ENCODE results near the gene GDF15. TPM values are rescaled to one million over a fixed set of nuclear protein-coding genes. Genes with fewer than 3 reads are reported as not detected.
"Not testable (repeated sequence)": the region's sequence is repeated elsewhere in the genome, so short reads cannot be mapped to it uniquely, and the experiment has no call there.

Gene GDF15, protein sequence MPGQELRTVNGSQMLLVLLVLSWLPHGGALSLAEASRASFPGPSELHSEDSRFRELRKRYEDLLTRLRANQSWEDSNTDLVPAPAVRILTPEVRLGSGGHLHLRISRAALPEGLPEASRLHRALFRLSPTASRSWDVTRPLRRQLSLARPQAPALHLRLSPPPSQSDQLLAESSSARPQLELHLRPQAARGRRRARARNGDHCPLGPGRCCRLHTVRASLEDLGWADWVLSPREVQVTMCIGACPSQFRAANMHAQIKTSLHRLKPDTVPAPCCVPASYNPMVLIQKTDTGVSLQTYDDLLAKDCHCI
- 0.30 and 1.4 TPM in 2 replicates for total RNA-seq (2014; rRNA removed; shearing (Covaris generic))

DNA sequence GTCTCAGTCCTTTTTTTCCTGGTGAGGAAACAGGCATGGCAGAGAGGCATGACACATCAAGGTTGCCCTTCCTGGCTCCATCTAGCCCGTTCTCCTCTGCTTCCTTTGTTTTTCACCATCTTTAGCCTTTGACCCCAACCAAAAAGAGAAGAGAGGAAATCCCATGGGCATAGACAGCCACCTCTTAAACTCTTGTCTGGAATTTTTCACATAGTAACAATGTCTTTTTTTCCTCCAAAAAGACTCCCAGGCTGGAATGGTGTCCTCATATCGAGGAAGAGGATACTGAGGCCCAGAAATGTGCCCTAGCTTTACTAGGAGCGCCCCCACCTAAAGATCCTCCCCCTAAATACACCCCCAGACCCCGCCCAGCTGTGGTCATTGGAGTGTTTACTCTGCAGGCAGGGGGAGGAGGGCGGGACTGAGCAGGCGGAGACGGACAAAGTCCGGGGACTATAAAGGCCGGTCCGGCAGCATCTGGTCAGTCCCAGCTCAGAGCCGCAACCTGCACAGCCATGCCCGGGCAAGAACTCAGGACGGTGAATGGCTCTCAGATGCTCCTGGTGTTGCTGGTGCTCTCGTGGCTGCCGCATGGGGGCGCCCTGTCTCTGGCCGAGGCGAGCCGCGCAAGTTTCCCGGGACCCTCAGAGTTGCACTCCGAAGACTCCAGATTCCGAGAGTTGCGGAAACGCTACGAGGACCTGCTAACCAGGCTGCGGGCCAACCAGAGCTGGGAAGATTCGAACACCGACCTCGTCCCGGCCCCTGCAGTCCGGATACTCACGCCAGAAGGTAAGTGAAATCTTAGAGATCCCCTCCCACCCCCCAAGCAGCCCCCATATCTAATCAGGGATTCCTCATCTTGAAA is at the start of gene GDF15:
GDF15 (plus strand) TSS at position 484 of the 868 bp plus-strand sequence; CDS start at position 516, 32 bp downstream.
- Histone ChIP-seq H3K27me3 (ENCODE audit: control insufficient read depth, insufficient read depth, low read length) (peaks cover 6% of the 10 kb centered on the region; the same call in 1 of the 2 replicates), H3K36me3 (replicated peaks; ENCODE audit: control insufficient read depth, insufficient read depth, low read length) (no peaks in the 10 kb centered on the region), H3K4me3 (ENCODE audit: insufficient read depth, low read depth, low read length) (peak within 1 kb of the TSS; percentile 32; the same call in 1 of the 2 replicates)
- DNase-seq = peak; percentile 95

DNA sequence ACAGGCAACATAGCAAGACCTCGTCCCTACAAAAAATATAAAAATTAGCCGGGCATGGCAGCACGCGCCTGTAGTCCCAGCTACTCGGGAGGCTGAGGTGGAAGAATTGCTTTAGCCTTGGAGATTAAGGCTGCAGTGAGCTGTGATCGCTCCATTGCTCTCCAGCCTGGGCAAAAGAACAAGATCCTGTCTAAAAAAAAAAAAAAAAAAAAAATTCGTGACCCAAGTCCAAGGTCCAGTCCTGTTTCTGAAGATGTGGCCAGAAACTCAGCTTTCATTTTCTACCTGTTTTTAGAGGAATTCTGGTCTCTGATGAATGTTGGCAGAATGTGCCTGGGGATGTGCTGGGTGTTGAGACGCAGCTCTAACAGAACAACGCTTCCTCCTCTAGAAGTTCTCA is 47.4 kb upstream of the GDF15 start:
- Histone ChIP-seq H3K27me3 (ENCODE audit: control insufficient read depth, insufficient read depth, low read length) (no peaks in the 10 kb centered on the region), H3K4me3 (ENCODE audit: insufficient read depth, low read depth, low read length) (no peak overlapping the region), H3K36me3 (replicated peaks; ENCODE audit: control insufficient read depth, insufficient read depth, low read length) (no peaks in the 10 kb centered on the region)
- peak; percentile 6 for DNase-seq

DNA sequence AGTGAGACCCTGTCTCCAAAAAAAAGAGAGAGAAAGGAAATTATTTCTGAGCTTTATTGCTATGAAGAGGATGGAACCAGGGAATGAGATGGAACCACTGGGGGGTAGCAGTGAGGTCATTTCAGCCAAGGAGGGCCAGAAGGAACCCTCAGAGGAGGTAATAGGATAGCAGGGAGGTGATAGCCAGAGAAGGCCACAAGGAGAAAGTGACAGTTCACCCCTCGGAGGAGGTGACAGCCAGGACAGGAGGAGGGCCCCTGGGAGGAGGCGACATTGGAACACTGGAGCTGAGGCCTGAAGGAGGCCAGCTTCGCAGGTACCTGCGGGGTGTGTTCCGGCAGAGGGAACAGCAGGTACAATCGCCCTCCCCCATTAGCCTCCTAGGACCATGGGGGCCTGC is 46.2 kb upstream of the GDF15 start:
- peak; percentile 77 for DNase-seq
- no peaks in the 10 kb centered on the region for H3K27me3 ChIP-seq (ENCODE audit: control insufficient read depth, insufficient read depth, low read length)
- H3K36me3 ChIP-seq (replicated peaks; ENCODE audit: control insufficient read depth, insufficient read depth, low read length) = no peaks in the 10 kb centered on the region
- H3K4me3 ChIP-seq (ENCODE audit: insufficient read depth, low read depth, low read length) = no peak overlapping the region

DNA sequence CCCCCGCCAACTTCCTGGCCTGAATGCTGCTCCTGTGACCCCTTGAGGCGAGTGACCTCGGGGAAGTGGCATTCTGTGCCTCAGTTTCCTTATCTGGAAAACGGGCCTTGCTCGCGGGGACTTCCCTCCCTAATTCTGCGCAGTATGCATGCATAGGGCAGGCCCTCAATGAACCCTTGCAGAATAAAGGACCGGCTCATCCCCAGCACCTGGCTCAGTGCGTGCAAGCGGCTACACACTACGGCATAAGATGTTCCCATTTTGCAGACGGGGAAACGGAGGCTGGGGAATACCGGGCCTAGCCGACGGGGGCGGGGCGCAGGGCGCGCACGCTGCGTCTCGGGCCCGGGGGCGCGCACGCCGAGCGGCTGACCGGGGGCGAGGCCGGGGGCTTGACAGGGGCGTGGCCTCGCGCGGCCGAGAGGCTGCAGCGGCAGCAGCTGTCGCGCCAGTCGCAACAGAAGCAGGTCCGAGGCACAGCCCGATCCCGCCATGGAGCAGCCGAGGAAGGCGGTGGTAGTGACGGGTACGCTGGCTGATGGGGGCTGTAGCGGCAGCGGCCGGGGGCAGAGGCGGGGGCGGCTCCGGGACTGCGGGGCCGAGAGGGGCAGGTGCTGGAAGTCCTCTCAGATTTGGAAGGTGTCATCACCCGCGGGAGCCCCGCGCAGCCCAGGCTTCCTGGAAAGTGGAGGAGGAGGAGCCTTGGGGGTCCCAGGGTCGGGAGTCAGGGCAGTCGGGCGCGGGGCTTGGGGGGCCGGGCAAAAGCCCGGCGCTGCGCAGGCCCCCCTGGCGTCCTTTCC is 45.6 kb upstream of the GDF15 start, which contains the start of gene PGPEP1:
PGPEP1 (plus strand) TSS at position 409 of the 800 bp plus-strand sequence; CDS start at position 493, 84 bp downstream.
- Histone ChIP-seq H3K27me3 (ENCODE audit: control insufficient read depth, insufficient read depth, low read length) (no peaks in the 10 kb centered on the region), H3K36me3 (replicated peaks; ENCODE audit: control insufficient read depth, insufficient read depth, low read length) (no peaks in the 10 kb centered on the region), H3K4me3 (ENCODE audit: insufficient read depth, low read depth, low read length) (peak within 1 kb of the TSS; percentile 81)
- DNase-seq = peak; percentile 97

DNA sequence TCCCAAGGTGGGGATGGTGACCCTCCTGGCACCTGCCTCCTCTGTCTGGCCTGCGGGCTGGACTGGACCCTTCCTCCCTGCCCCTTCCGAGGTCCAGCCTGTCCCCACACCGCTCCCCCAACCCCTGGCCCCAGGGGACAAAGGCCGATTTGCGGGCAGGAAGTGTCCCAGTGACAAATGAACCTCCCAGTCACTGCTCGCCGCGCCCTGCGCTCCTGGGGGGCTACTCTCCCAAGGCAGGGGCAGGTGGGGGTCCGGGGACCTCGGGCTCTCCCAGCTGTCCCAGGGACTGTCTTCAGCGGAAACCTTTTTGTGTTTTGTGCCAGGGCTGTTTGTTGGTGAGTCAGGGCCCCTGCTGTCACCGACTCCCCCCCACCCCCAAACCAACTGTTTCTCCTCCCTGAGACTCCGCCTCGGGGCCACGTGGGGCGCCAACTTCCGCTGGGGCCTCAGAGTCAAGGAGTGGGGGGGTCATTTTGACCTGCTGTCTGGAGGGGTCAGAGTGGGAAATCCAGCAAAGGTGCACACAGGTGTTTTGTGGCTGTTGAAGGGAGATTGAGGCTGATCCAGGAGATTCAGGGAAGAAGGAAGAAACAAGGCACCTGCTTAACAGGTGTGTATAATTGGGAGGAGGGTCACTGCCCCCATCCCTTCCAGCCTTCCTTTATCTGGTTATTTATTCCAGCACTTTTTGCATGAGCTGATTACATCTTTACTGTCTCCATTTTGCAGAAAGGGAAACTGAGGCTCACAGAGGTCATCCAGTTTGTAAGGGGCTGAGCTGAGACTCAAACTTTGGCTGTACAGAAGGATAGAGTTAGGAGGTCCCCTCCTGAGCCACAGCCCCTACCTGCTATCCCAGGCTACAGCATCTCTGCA is 44.7 kb upstream of the GDF15 start:
- no peaks in the 10 kb centered on the region for H3K36me3 ChIP-seq (replicated peaks; ENCODE audit: control insufficient read depth, insufficient read depth, low read length)
- H3K4me3 ChIP-seq (ENCODE audit: insufficient read depth, low read depth, low read length) = peak overlapping the region; percentile 81
- no peaks in the 10 kb centered on the region for H3K27me3 ChIP-seq (ENCODE audit: control insufficient read depth, insufficient read depth, low read length)
- DNase-seq = peak; percentile 84

DNA sequence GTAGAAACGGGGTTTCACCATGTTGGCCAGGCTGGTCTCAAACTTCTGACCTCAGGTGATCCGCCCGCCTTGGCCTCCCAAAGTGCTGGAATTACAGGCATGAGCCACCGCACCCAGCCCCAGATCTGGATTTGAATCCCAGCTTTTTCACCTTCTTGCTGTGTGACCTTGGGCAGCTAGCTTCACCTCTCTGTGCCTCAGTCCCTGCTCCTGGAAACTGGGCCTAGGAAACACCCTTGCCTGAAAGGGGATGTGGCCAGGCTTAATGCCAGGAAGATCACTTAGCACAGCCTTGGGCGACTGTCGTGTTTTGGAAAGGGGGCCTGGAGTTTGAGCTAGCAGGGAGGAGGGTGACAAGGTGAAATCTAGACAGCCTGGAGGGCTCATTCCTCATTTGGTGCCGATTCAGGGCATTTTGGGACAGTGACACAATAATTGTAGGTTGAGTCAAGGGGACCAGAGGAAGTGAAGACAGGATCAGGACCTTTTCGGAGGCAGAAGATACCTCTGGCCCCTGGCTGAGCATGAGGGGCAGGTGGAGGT is 43.8 kb upstream of the GDF15 start:
- DNase-seq = no peak
- no peaks in the 10 kb centered on the region for H3K27me3 ChIP-seq (ENCODE audit: control insufficient read depth, insufficient read depth, low read length)
- no peaks in the 10 kb centered on the region for H3K36me3 ChIP-seq (replicated peaks; ENCODE audit: control insufficient read depth, insufficient read depth, low read length)
- no peak overlapping the region for H3K4me3 ChIP-seq (ENCODE audit: insufficient read depth, low read depth, low read length)

DNA sequence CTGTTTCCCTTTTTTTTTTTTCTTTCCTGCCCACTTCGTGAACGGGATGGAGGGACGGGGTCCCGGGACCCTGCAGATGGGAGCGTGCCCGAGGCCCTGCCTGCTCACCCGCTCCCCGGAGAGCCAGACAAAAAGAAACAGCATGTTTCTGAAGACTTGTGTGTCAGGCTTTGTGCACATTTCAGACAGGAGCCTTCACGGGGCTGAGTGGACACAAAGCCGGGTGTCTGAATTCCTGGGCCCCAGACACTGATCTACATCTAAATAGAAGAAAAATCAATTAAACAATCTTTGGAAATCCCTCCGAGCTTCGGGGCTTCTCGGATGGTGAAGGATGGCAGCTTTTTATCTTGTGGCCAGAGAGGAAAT is 41.4 kb upstream of the GDF15 start:
- no peak for DNase-seq
- H3K4me3 ChIP-seq (ENCODE audit: insufficient read depth, low read depth, low read length) = no peak overlapping the region

DNA sequence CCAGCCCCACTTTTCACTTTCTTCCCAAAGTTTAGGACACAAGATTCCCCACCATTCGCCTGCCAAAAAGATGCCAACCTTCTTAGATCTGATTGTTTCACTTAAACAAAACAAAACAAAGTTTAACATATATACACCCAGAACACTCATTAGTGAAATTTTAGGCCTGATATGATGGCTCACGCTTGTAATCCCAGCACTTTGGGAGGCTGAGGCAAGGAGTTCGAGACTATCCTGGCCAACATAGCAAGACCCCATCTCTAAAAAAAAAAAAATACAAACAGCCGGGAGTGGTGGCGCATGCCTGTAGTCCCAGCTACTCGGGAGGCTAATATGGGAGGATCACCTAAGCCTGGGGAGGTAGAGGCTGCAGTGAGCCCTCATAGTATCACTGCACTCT is 40.7 kb upstream of the GDF15 start:
- Histone ChIP-seq H3K27me3 (ENCODE audit: control insufficient read depth, insufficient read depth, low read length) (no peaks in the 10 kb centered on the region), H3K4me3 (ENCODE audit: insufficient read depth, low read depth, low read length) (no peak overlapping the region), H3K36me3 (replicated peaks; ENCODE audit: control insufficient read depth, insufficient read depth, low read length) (no peaks in the 10 kb centered on the region)
- no peak for DNase-seq

More for the DNA sequence above, 41.4 kb upstream of the GDF15 start:
- Histone ChIP-seq H3K36me3 (replicated peaks; ENCODE audit: control insufficient read depth, insufficient read depth, low read length) (no peaks in the 10 kb centered on the region), H3K27me3 (ENCODE audit: control insufficient read depth, insufficient read depth, low read length) (no peaks in the 10 kb centered on the region)

DNA sequence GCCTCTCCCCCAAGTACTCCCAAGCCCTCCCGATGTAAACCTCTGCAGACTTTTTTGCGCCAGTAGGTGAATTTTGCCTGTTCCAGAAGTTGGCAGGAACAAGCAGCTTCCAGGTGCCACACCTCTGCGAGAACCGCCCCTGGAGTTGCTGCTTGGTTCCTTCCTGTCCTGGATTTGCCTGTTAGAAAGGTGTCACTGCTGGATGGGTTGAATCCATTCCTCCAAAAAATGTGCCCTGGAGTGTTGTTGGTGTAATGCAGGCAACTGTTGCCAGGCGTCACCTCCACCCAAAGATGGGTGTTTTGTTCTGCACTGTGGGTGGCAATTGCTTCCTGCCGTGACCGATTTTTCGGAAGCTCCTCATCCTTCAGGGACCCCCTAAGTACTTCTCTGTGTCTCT is 39.9 kb upstream of the GDF15 start:
- peak; percentile 73 for DNase-seq
- H3K4me3 ChIP-seq (ENCODE audit: insufficient read depth, low read depth, low read length) = no peak overlapping the region
- H3K36me3 ChIP-seq (replicated peaks; ENCODE audit: control insufficient read depth, insufficient read depth, low read length) = no peaks in the 10 kb centered on the region
- no peaks in the 10 kb centered on the region for H3K27me3 ChIP-seq (ENCODE audit: control insufficient read depth, insufficient read depth, low read length)

DNA sequence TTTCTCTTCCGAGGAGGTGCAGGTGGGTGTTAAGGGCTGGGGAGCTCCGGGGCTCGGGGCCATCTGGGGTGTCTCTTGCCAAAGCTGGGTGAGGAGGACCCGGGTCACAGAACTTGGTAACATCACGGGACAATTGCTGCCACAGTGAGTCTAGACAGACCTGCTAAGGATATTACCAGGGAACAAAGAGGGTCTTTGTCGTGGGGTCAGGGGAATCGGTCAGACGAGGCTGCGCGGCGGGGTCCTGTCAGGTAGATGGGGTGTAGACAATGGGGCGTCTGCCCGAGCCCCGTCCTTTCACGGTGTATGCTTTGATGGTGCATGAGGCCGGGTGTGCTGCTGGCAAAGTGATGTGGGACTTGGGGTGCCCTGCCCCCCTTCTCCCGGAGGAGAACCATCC is 37.8 kb upstream of the GDF15 start:
- H3K4me3 ChIP-seq (ENCODE audit: insufficient read depth, low read depth, low read length) = no peak overlapping the region
- H3K27me3 ChIP-seq (ENCODE audit: control insufficient read depth, insufficient read depth, low read length) = no peaks in the 10 kb centered on the region
- DNase-seq = no peak
- no peaks in the 10 kb centered on the region for H3K36me3 ChIP-seq (replicated peaks; ENCODE audit: control insufficient read depth, insufficient read depth, low read length)

DNA sequence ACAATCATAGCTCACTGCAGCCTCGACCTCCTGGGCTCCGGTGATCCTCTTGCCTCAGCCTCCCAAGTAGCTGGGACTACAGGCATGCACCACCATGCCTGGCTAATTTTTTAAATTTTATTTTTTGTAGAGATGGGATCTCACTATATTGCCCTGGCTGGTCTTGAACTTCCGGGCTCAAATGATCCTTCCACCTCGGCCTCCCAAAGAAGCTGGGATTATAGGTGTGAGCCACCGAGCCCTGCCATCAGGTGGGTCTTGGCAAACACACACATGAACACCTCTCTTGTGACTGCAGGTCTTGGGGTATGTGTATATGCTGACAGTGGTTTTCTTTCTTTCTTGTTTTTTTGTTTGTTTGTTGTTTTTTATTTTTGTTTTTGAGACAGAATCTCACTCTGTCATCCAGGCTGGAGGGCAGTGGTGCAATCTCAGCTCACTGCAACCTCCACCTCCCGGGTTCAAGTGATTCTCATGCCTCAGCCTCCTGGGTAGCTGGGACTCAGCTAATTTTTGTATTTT is 37.1 kb upstream of the GDF15 start:
- not testable (repeated sequence) for DNase-seq; H3K36me3 ChIP-seq (replicated peaks; ENCODE audit: control insufficient read depth, insufficient read depth, low read length); H3K27me3 ChIP-seq (ENCODE audit: control insufficient read depth, insufficient read depth, low read length); H3K4me3 ChIP-seq (ENCODE audit: insufficient read depth, low read depth, low read length)

DNA sequence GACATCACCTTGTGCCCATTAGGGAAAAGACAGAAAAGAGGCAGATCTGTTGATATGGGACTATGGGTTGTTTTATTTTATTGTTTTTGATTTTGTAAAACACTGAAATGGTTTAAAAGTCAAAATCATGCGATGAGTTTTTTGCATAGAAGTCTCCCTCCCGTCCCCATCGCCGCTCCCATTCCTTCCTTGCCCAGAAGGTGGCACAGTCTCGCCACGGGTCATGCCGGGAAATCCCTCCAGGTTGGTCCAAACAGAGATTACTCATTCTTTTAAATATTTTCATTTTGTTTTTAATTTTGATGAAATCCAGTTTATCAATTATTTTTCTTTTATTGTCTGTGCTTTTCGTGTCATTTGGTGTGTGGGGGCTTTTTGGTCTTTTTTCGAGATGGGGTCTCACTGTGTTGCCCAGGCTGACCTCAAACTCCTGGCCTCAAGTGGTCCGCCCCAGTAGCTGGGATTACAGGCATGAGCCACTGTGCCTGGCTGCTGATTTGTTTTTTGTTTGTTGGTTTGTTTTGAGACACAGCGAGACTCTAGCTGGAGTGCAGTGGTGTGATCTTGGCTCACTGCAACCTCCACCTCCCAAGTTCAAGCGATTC is 36.3 kb upstream of the GDF15 start:
- DNase-seq = peak; percentile 89
- Histone ChIP-seq H3K4me3 (ENCODE audit: insufficient read depth, low read depth, low read length) (no peak overlapping the region), H3K27me3 (ENCODE audit: control insufficient read depth, insufficient read depth, low read length) (no peaks in the 10 kb centered on the region), H3K36me3 (replicated peaks; ENCODE audit: control insufficient read depth, insufficient read depth, low read length) (no peaks in the 10 kb centered on the region)

DNA sequence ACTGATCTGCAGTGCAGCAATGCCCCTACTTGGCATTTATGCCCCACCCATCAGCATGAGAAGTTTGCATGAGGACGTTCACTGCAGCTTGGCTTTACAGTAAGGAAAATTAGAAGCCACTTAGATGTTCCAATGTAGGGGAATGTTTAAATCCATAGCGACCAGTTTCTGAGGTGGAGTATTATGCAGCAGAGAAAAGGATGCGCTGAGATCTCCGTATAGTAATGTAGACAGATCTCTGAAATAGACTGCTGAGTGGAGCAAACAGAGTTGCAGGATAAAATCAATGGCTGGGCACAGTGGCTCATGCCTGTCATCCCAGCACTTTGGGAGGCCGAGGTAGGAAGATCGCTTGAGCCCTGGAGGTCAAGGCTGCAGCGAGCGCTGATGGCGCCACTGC is 35.5 kb upstream of the GDF15 start:
- no peaks in the 10 kb centered on the region for H3K36me3 ChIP-seq (replicated peaks; ENCODE audit: control insufficient read depth, insufficient read depth, low read length)
- H3K4me3 ChIP-seq (ENCODE audit: insufficient read depth, low read depth, low read length) = no peak overlapping the region
- DNase-seq = peak; percentile 14
- no peaks in the 10 kb centered on the region for H3K27me3 ChIP-seq (ENCODE audit: control insufficient read depth, insufficient read depth, low read length)

Data from H7 (cell line).